HepG2 (cell line): ENCODE results near the gene CNPPD1. TPM values are rescaled to one million over a fixed set of nuclear protein-coding genes. Genes with fewer than 3 reads are reported as not detected.

ENCODE experiments used
- CBX5 ChIP-seq: sonication (generic); formaldehyde crosslinking; IDR thresholded peaks from 2 replicates; pipeline ENCODE4 v1.4.0; 2020; ENCODE audit warnings: missing genetic modification reagents, borderline replicate concordance
- CREBL2 ChIP-seq: sonication (generic); formaldehyde crosslinking; IDR thresholded peaks from 2 replicates; pipeline ENCODE4 v1.8.1; 2023; ENCODE audit warnings: missing genetic modification reagents, mild to moderate bottlenecking, borderline replicate concordance
- ESRRA ChIP-seq: sonication (generic); formaldehyde crosslinking; IDR thresholded peaks from 2 replicates; pipeline ENCODE4 v1.5.1; 2020; ENCODE audit warnings: mild to moderate bottlenecking, low read depth, missing genetic modification reagents
- HMG20A ChIP-seq: IDR thresholded peaks from 2 replicates; pipeline ENCODE4 v1.6.1; 2016; ENCODE audit warnings: borderline replicate concordance
- NFE2 ChIP-seq: sonication (generic); formaldehyde crosslinking; IDR thresholded peaks from 2 replicates; pipeline ENCODE4 v1.4.0; 2020; ENCODE audit warnings: missing genetic modification reagents
- SP5 ChIP-seq: IDR thresholded peaks from 2 replicates; pipeline ENCODE4 v1.6.1; 2016; ENCODE audit warnings: low read depth, borderline replicate concordance
- TERF1 ChIP-seq: sonication (generic); formaldehyde crosslinking; IDR thresholded peaks from 2 replicates; pipeline ENCODE4 v1.8.0; 2022; ENCODE audit warnings: mild to moderate bottlenecking, missing genetic modification reagents, moderate library complexity
- THRA ChIP-seq: sonication (generic); formaldehyde crosslinking; IDR thresholded peaks from 2 replicates; pipeline ENCODE4 v1.4.0; 2020; ENCODE audit warnings: missing genetic modification reagents, borderline replicate concordance
- THYN1 ChIP-seq: sonication (generic); formaldehyde crosslinking; IDR thresholded peaks from 2 replicates; pipeline ENCODE4 v1.8.1; 2023; ENCODE audit warnings: low read depth, mild to moderate bottlenecking, moderate library complexity, missing genetic modification reagents, borderline replicate concordance
- YEATS4 ChIP-seq: sonication (generic); formaldehyde crosslinking; IDR thresholded peaks from 2 replicates; pipeline ENCODE4 v1.4.0; 2020; ENCODE audit warnings: missing genetic modification reagents, borderline replicate concordance
- ZBTB2 ChIP-seq: sonication (generic); formaldehyde crosslinking; IDR thresholded peaks from 2 replicates; pipeline ENCODE4 v1.8.0; 2022; ENCODE audit warnings: low read depth, missing genetic modification reagents
- ZNF136 ChIP-seq: sonication (generic); formaldehyde crosslinking; IDR thresholded peaks from 2 replicates; pipeline ENCODE4 v1.8.1; 2022; ENCODE audit warnings: low read depth, mild to moderate bottlenecking, moderate library complexity, missing genetic modification reagents
- ZNF142 ChIP-seq: sonication (generic); formaldehyde crosslinking; IDR thresholded peaks from 2 replicates; pipeline ENCODE4 v1.4.0; 2020; ENCODE audit warnings: missing genetic modification reagents
- ZNF225 ChIP-seq: sonication (generic); formaldehyde crosslinking; IDR thresholded peaks from 2 replicates; pipeline ENCODE4 v1.4.0; 2020; ENCODE audit warnings: mild to moderate bottlenecking, missing genetic modification reagents
- ZNF326 ChIP-seq: sonication (generic); formaldehyde crosslinking; IDR thresholded peaks from 2 replicates; pipeline ENCODE4 v1.4.0; 2020; ENCODE audit warnings: missing genetic modification reagents, borderline replicate concordance
- ZNF382 ChIP-seq: sonication (generic); formaldehyde crosslinking; IDR thresholded peaks from 2 replicates; pipeline ENCODE4 v1.5.0; 2020; ENCODE audit warnings: missing genetic modification reagents, mild to moderate bottlenecking, borderline replicate concordance
- ZNF576 ChIP-seq: sonication (generic); formaldehyde crosslinking; IDR thresholded peaks from 2 replicates; pipeline ENCODE4 v1.4.0; 2020; ENCODE audit warnings: mild to moderate bottlenecking, missing genetic modification reagents
- ZNF746 ChIP-seq: sonication (generic); formaldehyde crosslinking; IDR thresholded peaks from 2 replicates; pipeline ENCODE4 v1.8.0; 2022; ENCODE audit warnings: mild to moderate bottlenecking, missing genetic modification reagents
- polyA plus RNA-seq, 8 experiments: library from polyadenylated mRNA; depleted of rRNA in 3 of 8; stranded (reverse) in 7 of 8; unstranded in 1 of 8; fragments of >200 nt; fragmentation: Illumina TruSeq in 4 of 8; extraction: Trizol in 4 of 8; gene quantifications; 2 replicates each; pipeline versions ENCODE4 v1.2.1 to v1.2.3, GENCODE V29; 2011 to 2016; ENCODE audit warnings: low read depth in 4 of 8, missing spikeins in 1 of 8, mixed read lengths in 1 of 8; ENCODE audit not compliant: insufficient read depth in 1 of 8
- total RNA-seq, 5 experiments: library from RNA; depleted of rRNA; stranded (reverse); fragments of >200 nt; fragmentation: Illumina TruSeq; extraction: Trizol; gene quantifications; 2 replicates each; pipeline ENCODE4 v1.2.3, GENCODE V29; 2016; ENCODE audit warnings: low read depth in 1 of 5

CNPPD1 gene
- total and polyA plus RNA-seq, 2 of the 13 experiments (the other 11 are each of a cell fraction or from before 2014, with no cell fraction given), result 35.5 to 49.4 TPM

- peak; percentile 84 for TF ChIP-seq ZNF142 (CRISPR knock-in tag)
- TF ChIP-seq ZNF576 (CRISPR knock-in tag), result no peak
- TF ChIP-seq ZNF136, result peak; percentile 94
- peak; percentile 82; the same call in 1 of the 2 replicates for TF ChIP-seq CBX5 (CRISPR knock-in tag)
- no peak for TF ChIP-seq ESRRA (CRISPR knock-in tag)
- TF ChIP-seq SP5 (CRISPR knock-in tag), result peak; percentile 73
- peak; percentile 75 for TF ChIP-seq THRA (CRISPR knock-in tag)
- TF ChIP-seq CREBL2 (CRISPR knock-in tag), result peak; percentile 58; the same call in 1 of the 2 replicates
- TF ChIP-seq ZNF326, result no peak
- TF ChIP-seq TERF1 (CRISPR knock-in tag), result no peak
- TF ChIP-seq NFE2 (CRISPR knock-in tag), result no peak
- TF ChIP-seq ZNF225 (CRISPR knock-in tag), result peak; percentile 98
- TF ChIP-seq HMG20A (CRISPR knock-in tag), result no peak
- peak; percentile 96 for TF ChIP-seq YEATS4 (CRISPR knock-in tag)
- TF ChIP-seq ZNF382 (CRISPR knock-in tag), result no peak
- TF ChIP-seq ZBTB2, result no peak
- peak; percentile 97 for TF ChIP-seq THYN1 (CRISPR knock-in tag)
- 0 out of 2 replicates have a peak, but pooled peaks have one; percentile 56 for TF ChIP-seq ZNF746
Measured at GRCh38 chr2:219160186-219161017, 16.3 kb downstream of the CNPPD1 start, which contains the start of gene NHEJ1 (continued).
